IMR-90 (cell line): Measurements from ENCODE around the gene AWAT2. TPM values are rescaled to one million over a fixed set of nuclear protein-coding genes. Genes with fewer than 3 reads are reported as not detected.

Experiments used
- ATAC-seq: fragments of 200-7000 bp; cut with Tn5 transposase; 2 replicates; pipeline ENCODE4 v1.9.1; 2020; ENCODE audit warnings: low read depth, mild to moderate bottlenecking, moderate library complexity
- BruUV-seq: library from RNA; stranded (reverse); fragments of 400-500 nt; replicated peaks from 2 replicates; lab custom pipeline; 2021; lab: Mats Ljungman, UMichigan
- CTCF ChIA-PET: fragments of 300-600 bp; formaldehyde crosslinking; extraction: SDS; loops from one replicate; lab custom pipeline; 2021; ENCODE audit warnings: antibody characterized with exemption; lab: Yijun Ruan, JAX
- POLR2A ChIA-PET: fragments of 300-600 bp; sonication (Branson Sonifier 250); formaldehyde crosslinking; loops from one replicate; lab custom pipeline; 2022; ENCODE audit warnings: antibody characterized with exemption; ENCODE audit not compliant: unreplicated experiment; lab: Charles Lee
- DNase-seq: peaks from one replicate; pipeline ENCODE4 v3.0.0; 2013
- H2AFZ ChIP-seq: replicated peaks from 2 replicates; pipeline ENCODE3; 2013; ENCODE audit warnings: low read length, mild to moderate bottlenecking; ENCODE audit not compliant: poor library complexity
- H2AK5ac ChIP-seq: 2 replicates; pipeline ENCODE4 v1.6.1; 2013; ENCODE audit warnings: low read depth, low read length, inconsistent platforms
- H2AK9ac ChIP-seq: replicated peaks from 2 replicates; pipeline ENCODE3; 2013; ENCODE audit warnings: mild to moderate bottlenecking, low read depth, low read length, moderate library complexity; ENCODE audit not compliant: poor library complexity
- H2BK120ac ChIP-seq: 2 replicates; pipeline ENCODE4 v1.6.1; 2013; ENCODE audit warnings: low read depth, low read length, inconsistent platforms
- H2BK15ac ChIP-seq: 3 replicates; pipeline ENCODE4 v1.6.1; 2013; ENCODE audit warnings: low read depth, low read length, inconsistent platforms
- H2BK20ac ChIP-seq: 2 replicates; pipeline ENCODE4 v1.6.1; 2013; ENCODE audit warnings: low read depth, mild to moderate bottlenecking, inconsistent platforms, low read length, moderate library complexity
- H2BK5ac ChIP-seq: 2 replicates; pipeline ENCODE4 v1.6.1; 2013; ENCODE audit warnings: mild to moderate bottlenecking, low read depth, low read length, inconsistent platforms; ENCODE audit not compliant: poor library complexity, severe bottlenecking
- H3K14ac ChIP-seq: replicated peaks from 2 replicates; pipeline ENCODE4 v1.6.1; 2013; ENCODE audit warnings: low read depth, low read length, inconsistent platforms
- H3K18ac ChIP-seq: 2 replicates; pipeline ENCODE4 v1.6.1; 2013; ENCODE audit warnings: low read depth, low read length, control low read depth
- H3K23ac ChIP-seq: 2 replicates; pipeline ENCODE4 v1.6.1; 2013; ENCODE audit warnings: low read depth, low read length, inconsistent platforms
- H3K27ac ChIP-seq: 2 replicates; pipeline ENCODE4 v1.5.1; 2013; ENCODE audit warnings: mild to moderate bottlenecking, control low read depth, low read length; ENCODE audit not compliant: insufficient read depth
- H3K27me3 ChIP-seq: 2 replicates; pipeline ENCODE4 v1.6.1; 2013; ENCODE audit warnings: low read length; ENCODE audit not compliant: control insufficient read depth, insufficient read depth
- H3K36me3 ChIP-seq: 2 replicates; pipeline ENCODE4 v1.6.1; 2013; ENCODE audit warnings: low read length, mixed read lengths; ENCODE audit not compliant: control insufficient read depth, insufficient read depth
- H3K4ac ChIP-seq: 2 replicates; pipeline ENCODE4 v1.6.1; 2013; ENCODE audit warnings: low read depth, low read length, inconsistent platforms
- H3K4me1 ChIP-seq: 2 replicates; pipeline ENCODE4 v1.6.1; 2013; ENCODE audit warnings: low read length, mixed read lengths; ENCODE audit not compliant: control insufficient read depth, insufficient read depth
- H3K4me2 ChIP-seq: 2 replicates; pipeline ENCODE4 v1.6.1; 2013; ENCODE audit warnings: low read depth, mild to moderate bottlenecking, control low read depth, low read length, moderate library complexity
- H3K4me3 ChIP-seq: 2 replicates; pipeline ENCODE4 v1.5.1; 2013; ENCODE audit warnings: low read depth, mild to moderate bottlenecking, control low read depth, low read length, moderate library complexity; ENCODE audit not compliant: insufficient read depth
- H3K56ac ChIP-seq: 2 replicates; pipeline ENCODE4 v1.6.1; 2013; ENCODE audit warnings: low read length, inconsistent platforms; ENCODE audit not compliant: insufficient read depth; ENCODE audit errors: extremely low read depth
- H3K79me1 ChIP-seq, 2 experiments: 2 replicates each; pipeline ENCODE4 v1.6.1; 2013; ENCODE audit warnings: low read length in 2 of 2, inconsistent platforms in 1 of 2, low read depth in 1 of 2
- H3K9ac ChIP-seq: 2 replicates; pipeline ENCODE4 v1.6.1; 2013; ENCODE audit warnings: low read depth, low read length, control low read depth
- H3K9me1 ChIP-seq: 2 replicates; pipeline ENCODE4 v1.6.1; 2013; ENCODE audit warnings: low read length, inconsistent platforms; ENCODE audit not compliant: insufficient read depth
- H3K9me3 ChIP-seq: 2 replicates; pipeline ENCODE4 v1.6.1; 2013; ENCODE audit warnings: low read length; ENCODE audit not compliant: control insufficient read depth, insufficient read depth
- H4K20me1 ChIP-seq: 2 replicates; pipeline ENCODE4 v1.6.1; 2013; ENCODE audit warnings: low read length, inconsistent platforms; ENCODE audit not compliant: insufficient read depth
- H4K5ac ChIP-seq: 2 replicates; pipeline ENCODE4 v1.6.1; 2013; ENCODE audit warnings: mild to moderate bottlenecking, low read depth, low read length, control low read depth
- H4K8ac ChIP-seq, 2 experiments: 2 replicates each; pipeline ENCODE4 v1.6.1; 2013; ENCODE audit warnings: low read depth in 2 of 2, low read length in 2 of 2, control low read depth in 1 of 2, inconsistent platforms in 1 of 2
- H4K91ac ChIP-seq: 2 replicates; pipeline ENCODE4 v1.6.1; 2013; ENCODE audit warnings: low read depth, low read length, inconsistent platforms; ENCODE audit not compliant: insufficient read depth
- CHD1 ChIP-seq: IDR thresholded peaks from 2 replicates; pipeline ENCODE4 v1.6.1; 2012; ENCODE audit warnings: low read depth, low read length, improper control_type of control experiment
- MAFK ChIP-seq: IDR thresholded peaks from 2 replicates; pipeline ENCODE4 v1.6.1; 2012; ENCODE audit warnings: low read depth, low read length, improper control_type of control experiment
- MXI1 ChIP-seq: IDR thresholded peaks from 2 replicates; pipeline ENCODE4 v1.6.1; 2012; ENCODE audit warnings: low read depth, mild to moderate bottlenecking, low read length, moderate library complexity, borderline replicate concordance
- POLR2A ChIP-seq: IDR thresholded peaks from 2 replicates; pipeline ENCODE4 v1.6.1; 2012; ENCODE audit warnings: mild to moderate bottlenecking, low read depth, low read length
- RCOR1 ChIP-seq: IDR thresholded peaks from 2 replicates; pipeline ENCODE4 v1.6.1; 2012; ENCODE audit warnings: mild to moderate bottlenecking, low read length, improper control_type of control experiment; ENCODE audit not compliant: insufficient replicate concordance
- SMC3 ChIP-seq: fragments of 150-350 bp; IDR thresholded peaks from 2 replicates; pipeline ENCODE4 v1.6.1; 2016; ENCODE audit warnings: low read depth, mild to moderate bottlenecking, antibody characterized with exemption, low read length, moderate library complexity
- WGBS, 2 experiments: methylation state at CpG; one replicate each; pipeline versions ENCODE4 v1.1.5 to v1.1.7; 2013; ENCODE audit warnings: missing lambda C conversion rate in 2 of 2; ENCODE audit not compliant: insufficient read length in 1 of 2; ENCODE audit errors: extremely low coverage in 2 of 2; 5-methylcytosine and 5-hydroxymethylcytosine counted together
- dilution Hi-C: fragments of 300-500 bp; cut with HindIII; formaldehyde crosslinking; loops from one replicate; pipeline ENCODE4 v1.14.3; 2018; ENCODE audit warnings: low sequenced_read_pairs; ENCODE audit not compliant: unreplicated experiment
- in situ Hi-C: fragments of 300-500 bp; cut with MboI; formaldehyde crosslinking; loops from 3 replicates; pipeline ENCODE4 v1.14.3; 2019; ENCODE audit warnings: low sequenced_read_pairs, inconsistent platforms, mixed read lengths
- intact Hi-C: fragments of 100-400 bp; cut with micrococcal nuclease; formaldehyde crosslinking; loops from 2 replicates; pipeline ENCODE4 v1.10.0; 2022
- polyA plus RNA-seq, 3 experiments: library from polyadenylated mRNA; depleted of rRNA; stranded (reverse); fragments of >200 nt; gene quantifications; 2 replicates each; pipeline ENCODE4 v1.2.3, GENCODE V29; 2012; ENCODE audit warnings: low replicate concordance in 1 of 3
- total RNA-seq: library from RNA; depleted of rRNA; stranded (reverse); fragments of >200 nt; gene quantifications from 2 replicates; pipeline ENCODE4 v1.2.3, GENCODE V29; 2012
- TF ChIP-seq, protein P1 (sequence below): fragments of 150-350 bp; IDR thresholded peaks from 2 replicates; pipeline ENCODE4 v1.6.1; 2016; ENCODE audit warnings: low read depth, mild to moderate bottlenecking, low read length, moderate library complexity, borderline replicate concordance

Gene AWAT2
- total and polyA plus RNA-seq, 2 of the 4 experiments (the other 2 are of a cell fraction) = under 0.01 TPM; not detected in 1

DNA sequence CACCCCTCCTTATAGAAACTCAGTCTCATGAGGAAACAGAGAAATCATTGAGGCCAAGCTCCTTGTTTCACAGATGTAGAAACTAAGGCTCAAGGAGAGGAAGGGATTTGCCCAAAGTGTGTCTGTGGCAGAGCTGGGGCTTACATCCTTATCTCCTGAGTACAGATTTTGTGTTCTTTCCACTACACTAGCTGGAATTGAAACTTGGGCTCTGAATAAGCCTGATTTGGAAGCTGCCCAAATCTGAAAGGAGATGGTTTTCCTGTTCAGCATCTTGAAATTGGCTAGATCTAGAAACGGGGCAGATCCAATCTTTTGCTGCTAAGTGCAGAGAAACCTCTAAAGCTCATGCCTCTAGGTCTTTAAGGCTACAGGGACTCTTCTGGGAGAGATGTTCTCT, 24.3 kb downstream of the AWAT2 start:
- POLR2A ChIA-PET = no interaction called here
- Histone ChIP-seq H4K8ac (no peak overlapping the region), H3K4ac (no peak overlapping the region), H3K9ac (no peak overlapping the region), H4K5ac (no peak overlapping the region), H2AFZ (no peak overlapping the region), H2BK120ac (no peak overlapping the region), H3K9me1 (no peaks in the 10 kb centered on the region), H3K27me3 (peaks cover 14% of the 10 kb centered on the region), H2AK5ac (no peak overlapping the region), H3K9me3 (no peaks in the 10 kb centered on the region), H4K91ac (no peak overlapping the region), H3K4me3 (no peak overlapping the region), H2BK20ac (no peak overlapping the region), H2BK15ac (no peak overlapping the region), H4K20me1 (no peaks in the 10 kb centered on the region; the same call in 1 of the 2 replicates), H3K14ac (no peak overlapping the region), H3K23ac (no peak overlapping the region), H3K56ac (no peak overlapping the region), H3K18ac (no peak overlapping the region), H2BK5ac (no peak overlapping the region), H3K79me1 (no peaks in the 10 kb centered on the region), H3K4me2 (no peak overlapping the region), H3K36me3 (no peaks in the 10 kb centered on the region), H3K27ac (no peak overlapping the region), H3K4me1 (no peaks in the 10 kb centered on the region), H2AK9ac (no peak overlapping the region)
- intact Hi-C loops = loop anchor here (5.0 kb wide), 1 partner anchor 598 kb away; no protein-coding TSS in a partner anchor
- ATAC-seq = no peak
- in situ Hi-C loops = no loop called here
- dilution Hi-C loops = no loop called here
- peak; percentile 16 for DNase-seq
- no TSS peak for BruUV-seq
- CTCF ChIA-PET = no interaction called here
- TF ChIP-seq POLR2A (no peak), SMC3 (no peak), CHD1 (no peak), RCOR1 (no peak), MXI1 (no peak), MAFK (no peak)
- TF ChIP-seq, protein P1, sequence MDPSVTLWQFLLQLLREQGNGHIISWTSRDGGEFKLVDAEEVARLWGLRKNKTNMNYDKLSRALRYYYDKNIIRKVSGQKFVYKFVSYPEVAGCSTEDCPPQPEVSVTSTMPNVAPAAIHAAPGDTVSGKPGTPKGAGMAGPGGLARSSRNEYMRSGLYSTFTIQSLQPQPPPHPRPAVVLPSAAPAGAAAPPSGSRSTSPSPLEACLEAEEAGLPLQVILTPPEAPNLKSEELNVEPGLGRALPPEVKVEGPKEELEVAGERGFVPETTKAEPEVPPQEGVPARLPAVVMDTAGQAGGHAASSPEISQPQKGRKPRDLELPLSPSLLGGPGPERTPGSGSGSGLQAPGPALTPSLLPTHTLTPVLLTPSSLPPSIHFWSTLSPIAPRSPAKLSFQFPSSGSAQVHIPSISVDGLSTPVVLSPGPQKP = no peak
- WGBS, 2 experiments = no CpG with 5 or more reads among the region's 1 CpG
